A549 (cell line): Measurements from ENCODE around the gene TBC1D16. TPM values are rescaled to one million over a fixed set of nuclear protein-coding genes. Genes with fewer than 3 reads are reported as not detected.

ENCODE experiments used
- ATAC-seq, 2 experiments: fragments of 200-7000 bp in 1 of 2; fragments of >200 bp in 1 of 2; cut with Nextera tagmentation in 1 of 2; cut with Tn5 transposase in 1 of 2; 3 replicates each; pipeline versions ENCODE4 v1.8.0 to v1.9.1; 2018 to 2020; ENCODE audit warnings: mild to moderate bottlenecking in 1 of 2, moderate library complexity in 1 of 2
- CTCF ChIA-PET: fragments of 300-600 bp; sonication (Branson Sonifier 250); formaldehyde crosslinking; extraction: SDS; loops from one replicate; lab custom pipeline; 2021; ENCODE audit warnings: antibody characterized with exemption, inconsistent platforms; lab: Yijun Ruan, JAX
- POLR2A ChIA-PET: fragments of 350-600 bp; formaldehyde crosslinking; extraction: SDS; loops from one replicate; lab custom pipeline; 2021; ENCODE audit warnings: antibody characterized with exemption, inconsistent platforms; lab: Yijun Ruan, JAX
- DNase-seq, 2 experiments: peaks; one replicate each; pipeline versions ENCODE4 v3.0.0 to v3.0.0-alpha.2; 2011 to 2016; ENCODE audit warnings: low read depth in 1 of 2, low spot score in 1 of 2
- FAIRE-seq: peaks from 2 replicates; lab custom pipeline; 2011; peaks lifted over from hg19 to GRCh38; lab: Jason Lieb, UNC
- H3K27ac ChIP-seq, 2 experiments: fragments of >200 bp; sonication (Bioruptor Twin); formaldehyde crosslinking; 3 replicates each; pipeline ENCODE4 v1.5.1; 2016 to 2017
- H3K4me1 ChIP-seq: fragments of >200 bp; sonication (Bioruptor Twin); formaldehyde crosslinking; 3 replicates; pipeline ENCODE4 v1.6.1; 2016
- H3K4me2 ChIP-seq: fragments of >200 bp; sonication (Bioruptor Twin); formaldehyde crosslinking; 3 replicates; pipeline ENCODE4 v1.6.1; 2016
- H3K4me3 ChIP-seq: fragments of >200 bp; sonication (Bioruptor Twin); formaldehyde crosslinking; 3 replicates; pipeline ENCODE4 v1.5.1; 2016
- H3K9me3 ChIP-seq: fragments of >200 bp; sonication (Bioruptor Twin); formaldehyde crosslinking; 3 replicates; pipeline ENCODE4 v1.6.1; 2016
- BCL3 ChIP-seq: fragments of >200 bp; sonication (Bioruptor Twin); formaldehyde crosslinking; IDR thresholded peaks from 3 replicates; pipeline ENCODE4 v1.6.1; 2016
- CBX8 ChIP-seq: fragments of 200-600 bp; sonication (generic); IDR thresholded peaks from 2 replicates; pipeline ENCODE4 v1.6.1; 2016
- CEBPB ChIP-seq, 2 experiments: fragments of >200 bp in 1 of 2; sonication (Bioruptor Twin) in 1 of 2; formaldehyde crosslinking in 1 of 2; IDR thresholded peaks; 2 replicates each; pipeline ENCODE4 v1.6.1; 2012 to 2016
- EP300 ChIP-seq, 2 experiments: fragments of >200 bp; sonication (Bioruptor Twin); formaldehyde crosslinking; IDR thresholded peaks; 2 replicates in 1 of 2; 3 replicates in 1 of 2; pipeline ENCODE4 v1.6.1; 2016 to 2017
- FOSB ChIP-seq: fragments of 250-450 bp; sonication (Bioruptor Pico); IDR thresholded peaks from 2 replicates; pipeline ENCODE4 v1.5.0; 2020; ENCODE audit warnings: mild to moderate bottlenecking, moderate library complexity
- FOXS1 ChIP-seq: fragments of 250-450 bp; sonication (Bioruptor Pico); IDR thresholded peaks from 2 replicates; pipeline ENCODE4 v1.5.0; 2020; ENCODE audit warnings: mild to moderate bottlenecking, moderate library complexity
- HOXA7 ChIP-seq: fragments of 250-450 bp; sonication (Bioruptor Pico); IDR thresholded peaks from 2 replicates; pipeline ENCODE4 v1.5.0; 2020; ENCODE audit warnings: mild to moderate bottlenecking, moderate library complexity
- HOXB5 ChIP-seq: fragments of 250-450 bp; sonication (Bioruptor Pico); IDR thresholded peaks from 2 replicates; pipeline ENCODE4 v1.5.0; 2020; ENCODE audit warnings: mild to moderate bottlenecking, moderate library complexity
- KDM1A ChIP-seq: fragments of 200-600 bp; sonication (generic); IDR thresholded peaks from 2 replicates; pipeline ENCODE4 v1.6.1; 2016; ENCODE audit warnings: low read depth, mild to moderate bottlenecking
- KDM5A ChIP-seq: fragments of 200-600 bp; sonication (generic); IDR thresholded peaks from 2 replicates; pipeline ENCODE4 v1.6.1; 2016; ENCODE audit warnings: antibody characterized with exemption, mild to moderate bottlenecking
- MAFK ChIP-seq: fragments of 450-650 bp; IDR thresholded peaks from 2 replicates; pipeline ENCODE4 v1.6.1; 2014; ENCODE audit not compliant: partially characterized antibody
- MYC ChIP-seq: IDR thresholded peaks from 2 replicates; pipeline ENCODE4 v1.6.1; 2012; ENCODE audit warnings: mild to moderate bottlenecking, inconsistent platforms, low read length, improper control_type of control experiment, borderline replicate concordance
- NFE2L2 ChIP-seq: fragments of 150-350 bp; conservative IDR thresholded peaks from 2 replicates; pipeline ENCODE4 v1.6.1; 2014; ENCODE audit warnings: low read length
- PHF8 ChIP-seq: fragments of 200-600 bp; sonication (generic); IDR thresholded peaks from 2 replicates; pipeline ENCODE4 v1.6.1; 2016; ENCODE audit warnings: low read depth, mild to moderate bottlenecking, antibody characterized with exemption, moderate library complexity, borderline replicate concordance
- RCOR1 ChIP-seq: fragments of 150-350 bp; IDR thresholded peaks from 2 replicates; pipeline ENCODE4 v1.6.1; 2014; ENCODE audit warnings: antibody characterized with exemption, low read length, low read depth
- SMC3 ChIP-seq: fragments of >200 bp; sonication (Bioruptor Twin); formaldehyde crosslinking; IDR thresholded peaks from 3 replicates; pipeline ENCODE4 v1.6.1; 2018; ENCODE audit warnings: inconsistent platforms
- SREBF2 ChIP-seq: fragments of 450-650 bp; IDR thresholded peaks from 2 replicates; pipeline ENCODE4 v1.6.1; 2014; ENCODE audit warnings: mild to moderate bottlenecking, moderate library complexity
- TFCP2L1 ChIP-seq: fragments of 250-450 bp; sonication (Bioruptor Pico); IDR thresholded peaks from 2 replicates; pipeline ENCODE4 v1.5.0; 2021; ENCODE audit warnings: mild to moderate bottlenecking
- TP53 ChIP-seq: fragments of 250-450 bp; sonication (Bioruptor Pico); IDR thresholded peaks from 2 replicates; pipeline ENCODE4 v1.5.0; 2021; ENCODE audit warnings: mild to moderate bottlenecking, moderate library complexity
- ZNF302 ChIP-seq: fragments of 250-450 bp; sonication (Bioruptor Pico); IDR thresholded peaks from 2 replicates; pipeline ENCODE4 v1.9.0; 2021; ENCODE audit warnings: inconsistent platforms, mild to moderate bottlenecking, moderate library complexity
- WGBS: methylation state at CpG from one replicate; pipeline ENCODE4 v1.1.6; 2017; ENCODE audit errors: missing lambda C conversion rate; 5-methylcytosine and 5-hydroxymethylcytosine counted together
- polyA plus RNA-seq, 4 experiments: library from polyadenylated mRNA; depleted of rRNA in 3 of 4; stranded (reverse); fragments of >200 nt; fragmentation: RNase III in 1 of 4; extraction: RNeasy Plus Mini Kit Qiagen cat#74134 plus additional on column Dnase treatment in 1 of 4; gene quantifications; 2 replicates in 3 of 4; 3 replicates in 1 of 4; pipeline ENCODE4 v1.2.3, GENCODE V29; 2011 to 2017
- TF ChIP-seq, protein P1 (sequence below): fragments of 250-450 bp; sonication (Bioruptor Pico); IDR thresholded peaks from 2 replicates; pipeline ENCODE4 v1.5.0; 2021; ENCODE audit warnings: mild to moderate bottlenecking, moderate library complexity, borderline replicate concordance
- TF ChIP-seq, protein P2 (sequence below): fragments of 150-350 bp; IDR thresholded peaks from 2 replicates; pipeline ENCODE4 v1.6.1; 2014; ENCODE audit warnings: low read depth, mild to moderate bottlenecking, low read length

TBC1D16 gene
- polyA plus RNA-seq, 2 of the 4 experiments (the other 2 are of a cell fraction), result 8.9 to 12.5 TPM

- Histone ChIP-seq H3K4me2 (no peak overlapping the region), H3K9me3 (no peaks in the 10 kb centered on the region)
- DNase-seq (no peak), ATAC-seq (no peak), FAIRE-seq (no peak)
- WGBS, result 79% methylated on average over 14 of the region's 14 CpGs
- POLR2A ChIA-PET, result no interaction called here
- TF ChIP-seq MAFK (no peak), KDM5A (no peak), FOXS1 (CRISPR knock-in tag) (no peak), SREBF2 (no peak), PHF8 (no peak), TFCP2L1 (CRISPR knock-in tag) (no peak), FOSB (CRISPR knock-in tag) (no peak), RCOR1 (no peak), HOXA7 (CRISPR knock-in tag) (no peak), EP300 (IDR thresholded peaks at IDR 0.05) (no peak), MYC (no peak), NFE2L2 (no peak), HOXB5 (no peak), KDM1A (no peak), CEBPB (IDR thresholded peaks at IDR 0.05) (no peak), TP53 (CRISPR knock-in tag) (no peak)
- TF ChIP-seq, protein P1, sequence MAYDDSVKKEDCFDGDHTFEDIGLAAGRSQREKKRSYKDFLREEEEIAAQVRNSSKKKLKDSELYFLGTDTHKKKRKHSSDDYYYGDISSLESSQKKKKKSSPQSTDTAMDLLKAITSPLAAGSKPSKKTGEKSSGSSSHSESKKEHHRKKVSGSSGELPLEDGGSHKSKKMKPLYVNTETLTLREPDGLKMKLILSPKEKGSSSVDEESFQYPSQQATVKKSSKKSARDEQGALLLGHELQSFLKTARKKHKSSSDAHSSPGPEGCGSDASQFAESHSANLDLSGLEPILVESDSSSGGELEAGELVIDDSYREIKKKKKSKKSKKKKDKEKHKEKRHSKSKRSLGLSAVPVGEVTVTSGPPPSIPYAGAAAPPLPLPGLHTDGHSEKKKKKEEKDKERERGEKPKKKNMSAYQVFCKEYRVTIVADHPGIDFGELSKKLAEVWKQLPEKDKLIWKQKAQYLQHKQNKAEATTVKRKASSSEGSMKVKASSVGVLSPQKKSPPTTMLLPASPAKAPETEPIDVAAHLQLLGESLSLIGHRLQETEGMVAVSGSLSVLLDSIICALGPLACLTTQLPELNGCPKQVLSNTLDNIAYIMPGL (CRISPR knock-in tag), result no peak
- TF ChIP-seq, protein P2, sequence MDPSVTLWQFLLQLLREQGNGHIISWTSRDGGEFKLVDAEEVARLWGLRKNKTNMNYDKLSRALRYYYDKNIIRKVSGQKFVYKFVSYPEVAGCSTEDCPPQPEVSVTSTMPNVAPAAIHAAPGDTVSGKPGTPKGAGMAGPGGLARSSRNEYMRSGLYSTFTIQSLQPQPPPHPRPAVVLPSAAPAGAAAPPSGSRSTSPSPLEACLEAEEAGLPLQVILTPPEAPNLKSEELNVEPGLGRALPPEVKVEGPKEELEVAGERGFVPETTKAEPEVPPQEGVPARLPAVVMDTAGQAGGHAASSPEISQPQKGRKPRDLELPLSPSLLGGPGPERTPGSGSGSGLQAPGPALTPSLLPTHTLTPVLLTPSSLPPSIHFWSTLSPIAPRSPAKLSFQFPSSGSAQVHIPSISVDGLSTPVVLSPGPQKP, result no peak
- TF ChIP-seq, all 56 proteins: peak for 0
- H3K4me1 ChIP-seq, result peaks cover 16% of the 10 kb centered on the region
- CTCF ChIA-PET, result interaction anchor here (0.7 to 1.3 kb wide), 3 partner anchors 46 to 121 kb away, joined by 3 to 4 read pairs (median 3); no protein-coding TSS in a partner anchor
- no peak overlapping the region for H3K27ac ChIP-seq
- no peak overlapping the region for H3K4me3 ChIP-seq
These were observed 124.7 kb downstream of the TBC1D16 start for GRCh38 chr17:79910985-79911361.

GRCh38 chr17:79909121-79909520 is 126.6 kb downstream of the TBC1D16 start:
- Histone ChIP-seq H3K27ac (no peak overlapping the region; a peak in 1 of 6 replicates), H3K4me2 (no peak overlapping the region), H3K4me3 (no peak overlapping the region), H3K4me1 (peaks cover 16% of the 10 kb centered on the region), H3K9me3 (no peaks in the 10 kb centered on the region)
- FAIRE-seq (no peak), ATAC-seq (no peak), DNase-seq (no peak)
- ChIA-PET CTCF (interaction anchor here (0.6 to 2.0 kb wide), 6 partner anchors 15 to 162 kb away, joined by 3 to 6 read pairs (median 3); no protein-coding TSS in a partner anchor), POLR2A (interaction anchor here (0.8 kb wide), 1 partner anchor 70 kb away, joined by 4 read pairs; the partner anchor contains the start of gene CBX4)
- WGBS, result 74% methylated on average over 4 of the region's 4 CpGs
- TF ChIP-seq SMC3 (no peak), CEBPB (IDR thresholded peaks at IDR 0.05) (no peak), ZNF302 (CRISPR knock-in tag) (no peak), CBX8 (no peak), BCL3 (no peak)
- TF ChIP-seq, protein P2, result no peak
